ENCODE measurements around the gene KCNAB1. TPM values are rescaled to one million over a fixed set of nuclear protein-coding genes. Genes with fewer than 3 reads are reported as not detected.

KCNAB1 gene
- total RNA-seq, 4 donors from 2014 or later: 1.6 to 2.9 (median 2.3) TPM

GRCh38 chr3:156547637-156548036 lies 427.3 kb downstream of the KCNAB1 start:
- TF ChIP-seq POLR2A (IDR thresholded peaks at IDR 0.05): no peak
- TF ChIP-seq CTCF (IDR thresholded peaks at IDR 0.05): no peak
- intact Hi-C loops (cut with DNase I; ENCODE audit: low total_unique reads): no loop called here
- no peak overlapping the region for H3K4me3 ChIP-seq (ENCODE audit: low read depth, poor library complexity, severe bottlenecking)
- no peak for DNase-seq (ENCODE audit: low spot score in 2 of 2)
- 44 to 55% methylated on average over 2 of the region's 2 CpGs for WGBS, 2 donors

DNA sequence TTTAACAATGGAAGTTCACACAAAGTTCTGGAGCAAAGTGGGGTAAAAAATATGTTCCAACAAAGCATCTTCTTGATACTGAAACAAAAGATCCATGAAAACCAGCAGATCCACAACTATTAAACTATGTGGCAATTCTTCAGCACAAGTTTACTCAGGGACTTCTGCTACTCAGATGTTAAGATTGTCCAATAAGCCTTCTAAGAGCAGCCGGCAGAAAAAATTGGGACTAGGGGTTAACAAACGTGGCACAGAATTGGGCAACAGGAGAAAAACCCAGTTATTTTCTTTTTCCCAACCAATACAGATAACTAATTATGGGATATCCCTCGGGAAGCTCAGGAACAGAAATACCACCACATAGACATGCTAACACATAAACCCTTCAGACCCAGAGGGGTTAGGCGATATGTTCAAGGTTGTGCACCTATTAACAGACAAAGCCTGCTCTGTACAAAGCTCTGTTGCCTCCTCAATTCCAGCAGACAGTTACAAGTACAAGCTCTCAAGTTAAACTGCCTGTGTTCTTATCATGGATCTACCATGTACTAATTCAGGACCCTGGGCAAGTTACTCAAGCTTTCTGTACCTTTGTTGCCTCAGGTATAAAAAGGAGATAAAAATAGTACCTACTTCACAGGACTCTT lies 427.8 kb downstream of the KCNAB1 start:
- WGBS, 2 donors: 74 to 77% methylated on average over 4 of the region's 4 CpGs
- DNase-seq (ENCODE audit: low spot score in 2 of 2): no peak
- TF ChIP-seq POLR2A (IDR thresholded peaks at IDR 0.05) (no peak), CTCF (IDR thresholded peaks at IDR 0.05) (no peak)
- intact Hi-C loops (cut with DNase I; ENCODE audit: low total_unique reads): no loop called here
- no peak overlapping the region for H3K4me3 ChIP-seq (ENCODE audit: low read depth, poor library complexity, severe bottlenecking)

DNA sequence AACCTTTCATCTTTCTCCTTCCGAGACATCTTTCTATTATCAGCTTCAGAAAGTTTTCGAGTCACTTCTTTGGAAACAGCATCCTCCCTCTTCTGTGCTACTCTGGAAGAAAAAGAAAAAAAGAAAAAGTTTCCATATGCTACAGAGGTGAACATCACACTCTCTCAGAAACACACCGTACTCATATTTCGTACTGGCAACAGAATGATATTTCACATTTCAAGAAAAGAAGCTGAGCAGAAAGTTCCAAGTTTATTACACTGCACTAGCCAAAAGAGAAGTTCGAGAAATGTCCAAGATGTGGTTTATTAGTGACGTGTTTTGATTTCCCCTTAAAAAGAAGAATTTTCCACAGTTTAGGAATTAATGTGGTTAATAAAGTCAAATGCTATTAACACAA lies 428.5 kb downstream of the KCNAB1 start:
- no peak for DNase-seq (ENCODE audit: low spot score in 2 of 2)
- WGBS, 2 donors: 81 to 82% methylated on average over 6 of the region's 6 CpGs
- intact Hi-C loops (cut with DNase I; ENCODE audit: low total_unique reads): no loop called here
- no peak for TF ChIP-seq CTCF (IDR thresholded peaks at IDR 0.05)
- TF ChIP-seq POLR2A (IDR thresholded peaks at IDR 0.05): no peak
- no peak overlapping the region for H3K4me3 ChIP-seq (ENCODE audit: low read depth, poor library complexity, severe bottlenecking)

DNA sequence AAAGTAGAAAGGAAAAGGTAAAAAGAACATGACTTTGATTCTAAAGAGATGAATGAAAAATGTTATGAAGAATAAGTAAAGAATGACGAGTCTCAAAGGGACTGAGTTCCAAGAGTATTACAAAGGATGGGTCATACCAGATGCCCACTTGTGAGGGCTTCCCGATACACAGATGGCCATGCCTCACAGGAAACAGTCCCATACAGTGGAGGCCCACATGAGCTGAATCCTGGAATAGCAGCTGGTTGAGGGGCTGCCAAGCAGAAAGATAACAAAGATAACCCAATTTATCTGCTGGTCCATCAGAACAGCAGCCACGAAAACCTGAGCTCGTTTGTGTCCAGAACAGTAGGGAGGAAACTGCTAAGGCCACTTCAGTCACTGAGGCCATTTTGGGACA lies 430.9 kb downstream of the KCNAB1 start:
- WGBS, 2 donors: 69 to 79% methylated on average over 4 of the region's 4 CpGs
- H3K4me3 ChIP-seq (ENCODE audit: low read depth, poor library complexity, severe bottlenecking): no peak overlapping the region
- intact Hi-C loops (cut with DNase I; ENCODE audit: low total_unique reads): no loop called here
- DNase-seq (ENCODE audit: low spot score in 2 of 2): no peak
- no peak for TF ChIP-seq POLR2A (IDR thresholded peaks at IDR 0.05)
- no peak for TF ChIP-seq CTCF (IDR thresholded peaks at IDR 0.05)

- H3K4me3 ChIP-seq (ENCODE audit: low read depth, poor library complexity, severe bottlenecking): no peak overlapping the region
- 87 to 95% methylated on average over 4 of the region's 4 CpGs for WGBS, 2 donors
- intact Hi-C loops (cut with DNase I; ENCODE audit: low total_unique reads): no loop called here
These were observed 431.4 kb downstream of the KCNAB1 start for GRCh38 chr3:156551746-156552145.

More at GRCh38 chr3:156551746-156552145, 431.4 kb downstream of the KCNAB1 start:
- TF ChIP-seq CTCF (IDR thresholded peaks at IDR 0.05) (no peak), POLR2A (IDR thresholded peaks at IDR 0.05) (no peak)
- no peak for DNase-seq (ENCODE audit: low spot score in 2 of 2)

All from lower leg skin (tissue), 4 donors.